Sigmoid colon (tissue), 4 donors: ENCODE results near the gene PPFIA4.

Experiments
- POLR2A ChIP-seq, 2 donors: fragments of 450-650 bp; IDR thresholded peaks; one replicate each; pipeline ENCODE4 v1.6.1; 2016; ENCODE audit warnings: antibody characterized with exemption in 2 of 2, mild to moderate bottlenecking in 2 of 2, moderate library complexity in 2 of 2
- POLR2AphosphoS5 ChIP-seq, 4 donors: sonication (generic); formaldehyde crosslinking; IDR thresholded peaks; one replicate each; pipeline ENCODE4 v1.6.1; 2017; ENCODE audit warnings: antibody characterized with exemption in 4 of 4
- TF ChIP-seq, protein P1 (sequence below), 4 experiments: fragments of 450-650 bp in 3 of 4; fragments of 200-600 bp in 1 of 4; IDR thresholded peaks; one replicate each; pipeline ENCODE4 v1.5.1; 2016 to 2019; ENCODE audit warnings: antibody characterized with exemption in 4 of 4, mild to moderate bottlenecking in 3 of 4, moderate library complexity in 2 of 4

DNA sequence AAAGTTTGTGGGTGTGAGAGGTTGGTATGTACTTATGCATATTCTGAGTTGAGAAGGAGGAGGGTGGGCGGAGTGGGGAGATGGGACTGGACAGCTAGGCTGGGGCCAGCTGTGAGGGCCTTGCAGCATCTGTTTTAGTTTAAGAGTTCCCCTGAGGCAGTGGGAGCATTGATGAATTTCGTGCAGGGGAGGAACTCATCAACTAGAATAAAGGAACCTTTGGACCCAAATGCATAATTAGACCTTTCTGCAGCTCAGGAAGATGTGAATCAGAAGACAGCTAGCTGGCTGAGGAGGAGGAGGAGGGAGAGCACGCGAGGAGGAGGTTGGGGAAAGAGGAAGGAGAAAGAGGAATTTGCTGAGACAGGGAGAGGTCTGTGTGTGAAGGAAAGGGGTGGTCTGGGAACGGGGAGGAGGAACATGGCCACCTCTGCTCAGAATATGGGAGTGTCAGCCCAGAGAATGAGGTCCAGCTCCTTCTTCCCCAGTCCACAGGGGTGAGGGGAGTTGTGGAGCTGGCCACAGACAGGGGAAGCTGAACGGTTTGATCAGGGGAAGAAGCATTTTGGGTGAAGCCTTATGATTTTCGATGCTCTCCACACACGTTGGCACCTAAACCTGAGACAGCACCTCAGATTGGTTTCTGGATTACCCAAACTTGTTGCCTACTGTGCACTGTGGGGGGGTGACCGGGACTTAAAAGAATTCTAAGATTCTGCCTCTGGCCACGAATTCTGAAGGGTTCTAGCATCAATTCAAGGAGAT is 31.8 kb downstream of the PPFIA4 start:
- no peak for TF ChIP-seq POLR2A (IDR thresholded peaks at IDR 0.05)
- TF ChIP-seq, protein P1, sequence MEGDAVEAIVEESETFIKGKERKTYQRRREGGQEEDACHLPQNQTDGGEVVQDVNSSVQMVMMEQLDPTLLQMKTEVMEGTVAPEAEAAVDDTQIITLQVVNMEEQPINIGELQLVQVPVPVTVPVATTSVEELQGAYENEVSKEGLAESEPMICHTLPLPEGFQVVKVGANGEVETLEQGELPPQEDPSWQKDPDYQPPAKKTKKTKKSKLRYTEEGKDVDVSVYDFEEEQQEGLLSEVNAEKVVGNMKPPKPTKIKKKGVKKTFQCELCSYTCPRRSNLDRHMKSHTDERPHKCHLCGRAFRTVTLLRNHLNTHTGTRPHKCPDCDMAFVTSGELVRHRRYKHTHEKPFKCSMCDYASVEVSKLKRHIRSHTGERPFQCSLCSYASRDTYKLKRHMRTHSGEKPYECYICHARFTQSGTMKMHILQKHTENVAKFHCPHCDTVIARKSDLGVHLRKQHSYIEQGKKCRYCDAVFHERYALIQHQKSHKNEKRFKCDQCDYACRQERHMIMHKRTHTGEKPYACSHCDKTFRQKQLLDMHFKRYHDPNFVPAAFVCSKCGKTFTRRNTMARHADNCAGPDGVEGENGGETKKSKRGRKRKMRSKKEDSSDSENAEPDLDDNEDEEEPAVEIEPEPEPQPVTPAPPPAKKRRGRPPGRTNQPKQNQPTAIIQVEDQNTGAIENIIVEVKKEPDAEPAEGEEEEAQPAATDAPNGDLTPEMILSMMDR (IDR thresholded peaks at IDR 0.05): no peak
- no peak for TF ChIP-seq POLR2AphosphoS5 (IDR thresholded peaks at IDR 0.05)
